Measurements from ENCODE around the gene BLACAT1.

BLACAT1 gene

DNA sequence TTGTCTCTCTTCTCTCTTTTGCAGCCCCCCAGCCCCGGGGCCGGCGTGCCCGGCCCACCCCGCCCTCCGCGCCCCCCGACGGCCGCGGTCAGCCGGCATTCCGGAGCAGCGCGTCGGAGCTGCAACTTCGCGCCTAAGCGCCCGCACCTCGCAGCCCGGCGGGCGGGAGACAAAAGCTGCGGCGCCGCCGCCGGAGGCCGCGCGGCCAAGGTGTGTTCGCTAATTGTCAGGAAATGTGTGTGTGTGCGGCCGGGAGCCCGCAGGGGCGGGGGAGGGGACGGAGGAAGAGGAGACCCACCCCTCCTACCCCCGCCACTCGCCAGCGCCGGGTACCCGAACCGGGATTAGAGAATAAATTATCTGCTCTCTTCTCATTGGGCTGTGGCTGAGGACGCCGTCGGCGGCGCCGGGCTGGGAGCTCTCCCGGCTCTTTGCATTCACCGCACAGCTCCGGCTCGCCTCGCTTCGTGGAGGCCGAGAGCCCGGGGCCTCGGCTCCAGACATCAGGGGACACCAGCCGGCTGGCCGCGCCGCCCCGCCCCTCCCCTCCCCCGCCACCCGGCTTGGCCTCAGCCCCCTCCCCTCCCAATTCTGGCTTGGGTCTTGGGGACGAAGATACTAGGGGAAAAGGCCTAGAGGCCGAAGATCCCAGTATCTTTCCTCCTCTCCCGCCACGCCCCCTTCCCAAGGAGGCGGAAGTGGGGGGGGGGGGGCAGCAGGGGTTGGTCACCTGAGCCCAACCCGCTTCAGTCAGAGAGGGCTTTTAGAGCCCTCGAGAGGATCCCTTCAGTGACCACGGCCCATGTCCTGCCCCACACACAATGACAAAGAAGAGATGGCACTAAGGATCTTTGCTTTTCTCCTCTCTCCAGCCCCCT, 1.3 kb upstream of the BLACAT1 start:
- no peak for DNase-seq (ENCODE audit: low read depth in 1 of 2, low spot score in 1 of 2)

DNA sequence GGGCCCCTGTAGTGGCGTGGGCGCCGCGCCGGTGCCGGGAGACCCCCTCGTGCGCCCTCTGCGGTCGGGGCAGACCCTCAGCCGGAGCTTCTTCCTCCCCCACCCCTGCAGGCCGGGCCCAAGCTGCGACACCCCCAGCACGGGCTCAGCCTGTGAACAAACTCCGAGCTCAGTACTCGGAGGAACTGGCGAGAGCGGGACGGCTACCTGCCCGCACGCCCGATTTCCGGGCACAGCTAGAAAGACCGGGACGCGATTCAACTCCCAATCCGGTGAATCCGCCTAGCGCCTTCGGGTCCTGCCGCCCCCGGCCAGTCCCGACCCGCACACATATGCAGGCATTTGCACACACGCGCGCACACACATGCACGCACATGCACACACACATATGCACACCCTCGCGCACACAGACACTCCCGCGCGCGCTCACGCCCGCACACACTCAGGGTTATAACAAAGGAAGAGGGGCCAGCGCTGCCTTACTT, 580 bp upstream of the BLACAT1 start:
- no peak for DNase-seq (ENCODE audit: low read depth in 1 of 2, low spot score in 1 of 2)

DNA sequence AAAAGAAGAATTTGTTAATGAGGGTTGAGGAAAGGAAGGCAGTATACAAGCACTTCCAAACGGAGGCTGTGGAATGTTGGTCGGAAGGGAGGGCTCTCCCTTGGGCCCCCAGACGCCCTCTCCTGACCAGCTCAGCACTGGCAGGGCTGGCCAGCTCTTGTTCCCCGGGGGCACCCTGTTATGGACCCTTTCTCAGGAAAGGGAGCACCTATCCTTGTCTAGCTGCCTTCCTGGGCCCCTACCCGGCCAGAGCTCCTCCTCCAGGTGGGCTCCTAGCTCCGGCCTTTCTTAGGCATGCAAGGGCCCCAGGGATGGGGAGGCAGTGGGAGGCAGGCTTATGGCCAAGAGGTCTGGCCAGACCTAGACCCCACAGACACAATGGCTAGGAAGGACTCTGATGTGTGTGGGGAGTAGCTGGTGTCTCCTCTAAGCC, 926 bp downstream of the BLACAT1 start:
- DNase-seq (ENCODE audit: low read depth in 1 of 2, low spot score in 1 of 2): no peak

DNA sequence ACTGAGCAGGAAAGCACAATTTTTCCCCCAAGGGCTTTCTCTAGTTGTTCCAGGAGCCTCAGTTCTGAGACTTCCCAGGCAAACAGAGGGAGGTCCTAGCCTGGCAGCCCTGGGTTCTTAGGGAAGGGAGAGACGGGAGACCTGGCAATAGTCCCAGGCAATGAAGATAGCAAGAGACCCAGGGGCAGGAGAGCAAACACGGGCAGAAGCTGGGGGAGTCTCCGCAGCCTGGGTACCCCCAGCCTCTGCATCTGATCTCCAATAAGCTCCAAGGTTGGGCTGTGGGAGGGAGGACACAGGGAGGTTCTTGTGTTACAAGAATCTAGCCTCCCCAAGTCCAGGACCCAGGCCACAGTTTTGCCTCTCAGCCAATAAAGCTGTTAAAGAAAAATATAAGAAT, 2.4 kb downstream of the BLACAT1 start:
- no peak for DNase-seq (ENCODE audit: low read depth in 1 of 2, low spot score in 1 of 2)

DNA sequence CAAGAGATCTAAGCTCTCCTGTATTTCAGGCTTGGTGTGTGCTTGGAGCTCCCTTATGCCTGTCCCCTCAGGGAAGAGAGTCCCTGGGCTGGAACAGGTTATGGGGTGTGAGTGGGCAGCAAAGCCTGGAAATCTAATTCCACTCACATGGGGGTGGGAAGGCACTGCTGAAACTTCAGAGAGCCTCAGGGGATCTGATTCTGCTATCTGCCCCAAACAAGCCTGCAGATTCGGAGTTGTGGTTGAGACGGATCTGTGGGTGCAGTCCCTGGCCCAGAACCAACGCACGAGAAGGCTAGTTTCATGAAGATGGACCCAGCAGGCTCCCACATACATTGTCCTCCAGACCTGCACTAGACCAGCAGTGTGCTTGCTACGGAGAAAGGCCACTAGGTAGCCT, 2.9 kb downstream of the BLACAT1 start:
- DNase-seq (ENCODE audit: low read depth in 1 of 2, low spot score in 1 of 2): no peak

DNA sequence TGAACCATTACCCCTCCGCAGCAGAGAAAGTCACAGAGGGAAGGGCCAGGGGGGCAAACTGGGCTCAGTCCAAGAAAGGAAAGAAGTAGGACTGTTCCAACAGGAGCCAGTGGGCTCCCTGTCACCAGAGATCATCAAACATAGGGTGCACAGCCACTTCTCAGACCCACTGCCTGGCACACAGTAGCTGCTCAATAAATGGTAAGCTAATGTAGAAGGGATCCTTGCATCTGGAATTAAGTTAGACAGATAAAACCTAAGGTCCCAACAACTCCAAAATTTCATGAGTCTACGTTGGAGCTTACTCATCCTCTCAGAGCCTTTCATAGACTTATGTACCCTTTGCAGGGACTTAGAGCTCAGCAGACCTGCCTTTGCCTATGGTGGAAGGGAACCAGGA, 3.5 kb downstream of the BLACAT1 start:
- DNase-seq (ENCODE audit: low read depth in 1 of 2, low spot score in 1 of 2): no peak

DNA sequence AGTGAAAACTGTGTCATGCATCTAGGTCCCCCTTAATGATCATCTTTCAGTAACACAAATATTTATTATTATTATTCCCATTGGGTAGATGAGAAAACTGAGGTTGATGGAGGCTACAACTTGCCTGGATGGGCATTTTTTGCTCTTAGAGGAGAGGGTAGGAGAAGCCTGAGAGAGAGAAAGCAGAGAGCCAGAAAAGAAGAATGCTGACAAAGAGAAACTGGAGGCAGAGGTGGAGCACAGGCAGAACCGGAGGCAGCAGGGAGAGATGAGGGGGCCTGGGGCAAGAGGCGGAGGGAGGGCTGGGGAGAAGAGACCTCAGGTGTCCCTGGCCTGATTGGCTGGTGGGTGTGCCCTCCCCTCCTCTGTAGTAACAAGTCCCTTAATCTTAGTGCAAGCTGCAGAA, 4.1 kb downstream of the BLACAT1 start:
- DNase-seq (ENCODE audit: low read depth in 1 of 2, low spot score in 1 of 2): no peak

DNA sequence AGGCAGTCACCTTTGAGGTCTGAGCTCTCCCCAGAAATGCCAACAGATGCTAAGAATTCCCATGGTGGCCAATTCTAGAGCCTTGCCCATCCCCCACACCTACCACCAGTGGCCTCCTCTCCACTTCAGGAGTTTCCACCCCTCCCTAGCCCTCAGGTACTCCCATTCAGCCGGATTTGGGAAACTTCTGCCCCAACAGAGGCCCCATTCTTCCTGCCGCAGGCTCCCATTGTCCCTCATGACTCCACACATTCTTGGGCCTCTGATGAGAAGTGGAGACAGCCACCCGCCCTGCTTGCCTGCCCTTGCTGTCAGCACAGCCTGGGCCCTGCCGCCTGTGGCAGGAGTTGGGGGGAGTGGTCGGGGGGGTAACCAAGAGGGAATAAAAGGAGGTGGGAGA, 4.6 kb downstream of the BLACAT1 start:
- DNase-seq (ENCODE audit: low read depth in 1 of 2, low spot score in 1 of 2): no peak

DNA sequence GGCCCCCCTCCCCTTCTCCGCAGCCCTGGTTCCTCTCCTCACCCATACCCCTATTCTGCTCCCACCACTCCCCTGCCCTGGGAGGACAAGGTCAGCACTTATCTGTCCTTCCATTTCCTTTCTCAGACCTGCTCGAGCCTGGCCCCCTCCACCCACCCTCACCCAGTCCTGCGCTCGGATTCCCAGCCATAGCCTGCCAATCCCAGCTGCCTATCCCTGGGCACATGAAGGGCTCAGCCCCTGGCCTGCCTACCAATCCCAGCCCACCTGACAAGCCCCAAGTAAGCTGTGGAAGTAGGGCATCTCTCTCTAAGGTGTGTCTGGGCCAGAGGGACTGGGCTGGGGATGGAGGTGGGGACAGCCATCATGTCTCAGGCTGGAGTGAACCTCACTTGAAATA, 5.4 kb downstream of the BLACAT1 start:
- DNase-seq (ENCODE audit: low read depth in 1 of 2, low spot score in 1 of 2): no peak

DNA sequence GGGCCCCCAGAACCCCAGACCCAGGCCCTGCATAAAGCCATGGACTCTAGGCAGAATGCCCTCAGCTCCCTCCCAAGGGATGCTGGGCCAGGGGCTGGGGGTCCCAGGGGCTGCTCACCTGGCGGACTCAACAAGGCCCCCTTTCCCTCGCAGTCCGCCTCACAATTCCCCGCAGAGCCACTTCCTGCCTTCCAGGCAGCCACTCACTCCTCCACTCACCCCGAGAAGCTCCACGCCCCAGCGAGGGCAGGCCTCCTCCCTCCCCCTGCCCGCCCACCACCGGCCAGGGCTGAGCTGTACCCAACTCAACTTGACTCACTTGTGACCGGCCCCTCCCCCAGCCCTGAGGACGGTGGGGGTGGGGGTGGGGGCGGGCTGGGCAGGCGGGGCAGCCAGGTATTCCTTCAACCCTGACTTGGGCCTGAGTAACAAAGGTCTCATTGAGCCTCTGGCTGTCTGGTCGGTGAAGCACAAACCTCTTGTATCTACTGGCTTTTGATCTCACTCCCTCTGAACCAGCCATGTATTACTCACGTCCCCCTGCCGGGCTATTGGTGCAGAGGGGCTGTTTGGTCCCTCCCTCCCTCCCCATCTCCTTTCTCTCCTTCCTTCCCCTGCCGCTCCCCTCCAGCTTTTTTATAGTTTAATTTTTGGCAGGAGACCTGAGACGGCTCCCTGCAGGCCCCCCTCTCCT, 5.9 kb downstream of the BLACAT1 start:
- no peak for DNase-seq (ENCODE audit: low read depth in 1 of 2, low spot score in 1 of 2)

DNA sequence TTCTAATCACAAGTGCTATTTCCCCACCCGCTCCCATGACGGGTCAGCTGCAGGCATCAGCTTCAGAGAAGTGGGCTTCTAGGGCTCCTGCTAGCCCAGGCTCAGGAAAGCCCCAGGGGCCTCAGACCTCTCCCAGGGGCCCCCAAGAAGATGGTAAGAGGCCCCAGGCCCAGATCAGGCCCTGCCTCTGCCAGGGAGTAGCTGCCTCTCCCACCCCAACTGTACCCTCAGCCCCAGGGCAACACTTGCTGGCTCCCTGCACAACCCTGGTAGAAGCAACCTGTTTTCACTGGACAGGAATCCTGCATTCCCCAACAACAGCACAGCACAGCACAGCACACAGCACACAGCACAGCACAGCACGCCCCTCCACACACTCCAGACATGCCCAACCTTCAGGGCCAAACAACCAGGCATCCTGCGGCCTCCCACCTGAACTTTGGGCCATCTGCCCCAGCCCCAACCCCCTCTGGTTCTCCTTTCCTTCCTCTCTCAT, 6.5 kb downstream of the BLACAT1 start:
- DNase-seq (ENCODE audit: low read depth in 1 of 2, low spot score in 1 of 2): no peak

DNA sequence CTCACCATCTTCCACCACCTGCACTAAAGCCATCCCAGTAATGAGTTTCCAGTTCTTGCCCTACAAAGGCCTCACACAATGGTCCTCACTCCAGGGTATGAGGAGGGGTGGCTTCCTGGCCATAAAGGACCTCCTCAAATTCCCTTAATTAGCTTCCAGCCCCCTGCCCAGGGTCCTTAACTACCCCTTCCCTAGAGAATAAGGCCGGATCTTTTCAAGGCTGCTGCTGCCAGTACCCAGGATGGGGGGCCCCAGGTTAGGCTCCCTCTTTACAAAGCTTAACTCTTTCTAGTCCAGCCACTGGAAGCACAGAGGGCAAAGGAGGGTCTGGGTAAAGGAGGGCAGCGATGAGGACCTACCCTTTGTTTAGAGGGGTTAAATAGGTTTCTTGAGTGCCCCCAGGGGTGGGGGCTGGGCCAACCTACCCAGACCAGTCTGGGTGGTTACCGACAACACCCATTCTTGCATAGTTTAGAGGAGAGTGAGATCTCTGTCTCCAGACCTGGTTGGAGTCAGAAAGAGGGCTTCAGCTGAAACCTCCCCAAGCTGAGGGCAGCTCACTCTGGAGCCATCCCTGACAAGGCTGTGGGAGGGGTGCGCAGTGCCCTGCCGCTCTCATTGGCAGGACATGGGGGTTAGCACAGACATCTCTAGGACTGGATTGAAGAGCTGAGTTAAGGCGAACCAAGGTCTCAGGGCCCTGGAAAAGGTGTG, 7.1 kb downstream of the BLACAT1 start:
- no peak for DNase-seq (ENCODE audit: low read depth in 1 of 2, low spot score in 1 of 2)

DNA sequence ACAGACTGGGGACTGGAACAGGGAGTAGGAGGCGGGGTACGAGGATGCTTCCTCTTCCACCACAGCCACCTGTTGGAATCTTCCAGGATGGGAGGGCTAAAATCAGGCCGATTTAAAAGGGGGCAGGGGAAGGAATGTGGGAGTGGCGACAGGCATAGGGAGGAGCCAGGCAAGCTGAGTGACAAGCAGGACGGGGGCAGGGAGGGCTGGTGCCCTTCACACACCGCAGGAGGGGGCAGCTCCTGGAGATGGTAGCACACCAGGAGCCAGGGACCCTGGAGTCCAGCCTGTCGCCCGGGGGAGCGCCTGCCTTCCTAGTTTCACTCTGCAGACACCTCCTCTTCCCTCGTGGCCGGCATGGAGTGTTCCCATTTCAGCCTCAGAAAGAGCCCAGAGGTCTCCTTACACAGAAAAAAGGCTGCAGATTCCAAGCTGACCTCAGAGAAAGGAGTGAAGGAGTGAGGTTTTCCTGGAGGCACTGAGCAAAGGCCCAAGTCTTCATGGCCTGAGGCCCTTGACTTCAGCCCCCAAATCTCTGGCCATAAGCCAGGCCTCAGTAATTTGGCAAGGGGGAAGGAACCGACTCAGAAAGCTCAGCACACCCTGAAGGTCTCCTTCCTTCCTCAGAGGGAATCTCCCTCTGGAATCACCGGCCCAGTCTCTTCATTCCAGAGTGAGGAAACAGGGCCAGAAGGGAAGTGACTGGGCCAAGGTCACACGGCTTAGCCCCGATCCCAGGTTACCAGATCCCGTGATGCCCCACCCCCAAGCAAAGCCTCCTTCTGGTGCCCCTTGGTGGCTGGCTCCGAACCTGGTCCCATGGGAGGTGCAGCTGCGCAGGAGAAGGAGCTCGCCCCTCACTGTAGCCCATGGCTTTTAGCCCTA, 8.1 kb downstream of the BLACAT1 start:
- no peak for DNase-seq (ENCODE audit: low read depth in 1 of 2, low spot score in 1 of 2)

DNA sequence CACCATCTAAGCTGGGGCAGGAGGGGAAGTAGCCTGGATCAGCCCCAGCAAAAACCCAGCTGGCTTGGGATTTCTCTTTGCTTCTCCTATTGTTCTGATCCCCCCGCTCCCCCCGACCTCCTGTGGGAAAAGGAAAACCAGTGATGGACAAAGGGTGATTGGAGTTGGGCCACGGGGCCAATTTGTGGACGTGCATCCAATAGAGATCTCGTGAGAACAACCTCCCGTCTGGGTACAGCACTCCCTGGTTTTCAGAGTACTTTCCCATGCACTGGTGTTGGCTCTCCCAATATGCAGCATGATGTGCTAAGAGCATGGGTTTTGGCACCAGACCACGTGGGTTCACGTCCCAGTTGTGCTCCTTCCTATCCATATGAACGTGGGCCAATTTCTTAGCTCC, 9.0 kb downstream of the BLACAT1 start:
- DNase-seq (ENCODE audit: low read depth in 1 of 2, low spot score in 1 of 2): no peak

DNA sequence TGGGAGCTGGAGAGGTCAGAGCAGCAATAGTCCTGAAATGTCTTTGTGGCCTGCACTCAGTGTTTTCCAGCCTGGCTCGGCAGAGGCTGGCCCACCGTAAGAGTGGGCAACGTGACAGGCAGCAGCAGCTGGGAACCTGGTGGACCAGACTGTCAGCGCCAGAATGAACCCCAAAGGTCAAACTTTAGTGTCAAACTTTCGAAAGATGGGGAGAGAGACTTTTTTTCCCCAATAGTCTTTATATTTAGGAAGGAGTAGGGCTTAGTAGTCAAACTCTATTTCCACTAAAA, 10.3 kb downstream of the BLACAT1 start:
- no peak for DNase-seq (ENCODE audit: low read depth in 1 of 2, low spot score in 1 of 2)

DNA sequence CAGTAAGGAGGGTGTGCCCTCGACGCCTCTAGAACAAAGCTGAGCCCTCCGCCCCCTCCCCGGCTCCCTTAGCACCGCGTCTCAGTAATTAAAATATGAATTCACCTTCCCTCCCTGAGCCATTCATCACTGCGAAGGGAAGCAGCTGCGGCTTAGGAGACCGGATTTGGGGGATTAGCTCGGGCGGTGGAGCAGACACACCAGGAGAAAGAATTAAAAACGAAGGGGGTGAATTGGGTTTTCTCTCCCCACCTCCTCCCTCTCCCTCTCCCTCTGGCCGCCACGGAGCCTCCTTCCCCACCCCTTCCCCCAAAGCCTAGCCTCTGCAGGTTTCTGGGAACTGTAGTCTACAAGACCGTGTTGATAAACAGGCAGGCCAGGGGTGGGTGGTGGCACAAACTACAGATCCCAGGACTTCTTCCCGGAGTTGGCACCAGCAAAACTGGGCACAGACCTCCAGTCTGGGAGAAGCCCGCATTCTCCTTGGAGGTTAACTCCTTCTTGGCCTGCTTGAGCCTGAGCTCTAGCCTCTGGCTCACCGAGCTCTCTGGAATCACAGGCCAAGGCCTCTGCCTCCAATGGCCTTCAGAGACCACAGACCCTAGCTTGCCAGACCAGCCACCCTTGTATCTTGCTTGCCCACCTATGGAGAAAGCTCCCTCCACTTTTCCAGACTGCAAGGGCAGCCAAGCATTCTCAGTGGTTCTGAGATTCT, 10.8 kb downstream of the BLACAT1 start:
- DNase-seq (ENCODE audit: low read depth in 1 of 2, low spot score in 1 of 2): no peak

DNA sequence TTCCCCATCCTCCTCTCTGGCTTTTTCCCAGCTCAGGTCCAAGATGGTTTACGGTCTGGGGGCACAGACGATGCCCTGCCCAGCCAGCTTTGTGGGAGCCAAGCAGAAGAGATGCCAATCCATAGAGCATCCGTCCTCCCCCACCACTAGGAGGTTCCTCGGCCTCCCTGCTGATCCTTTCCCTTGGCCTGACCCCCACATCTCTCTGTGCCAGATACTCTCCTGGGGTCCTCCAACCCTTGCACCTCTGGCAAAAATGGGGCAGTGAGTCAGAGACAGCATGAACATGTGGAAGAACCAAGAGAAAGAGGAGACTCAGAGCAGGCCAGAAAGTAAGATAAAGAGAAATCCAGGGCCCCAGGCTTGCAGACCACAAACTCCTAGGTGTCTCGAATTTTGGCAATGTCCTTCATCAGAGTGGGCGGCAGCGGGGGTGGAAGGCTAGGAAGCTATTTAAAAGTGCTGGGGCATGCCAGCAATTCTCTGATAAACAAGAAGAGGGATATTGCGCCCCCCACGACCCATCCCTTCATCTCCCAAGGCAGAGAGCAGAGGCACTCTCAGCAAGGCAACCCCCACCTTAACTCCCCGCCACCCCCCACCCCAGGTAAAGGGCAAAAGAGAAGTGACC, 11.4 kb downstream of the BLACAT1 start:
- no peak for DNase-seq (ENCODE audit: low read depth in 1 of 2, low spot score in 1 of 2)

DNA sequence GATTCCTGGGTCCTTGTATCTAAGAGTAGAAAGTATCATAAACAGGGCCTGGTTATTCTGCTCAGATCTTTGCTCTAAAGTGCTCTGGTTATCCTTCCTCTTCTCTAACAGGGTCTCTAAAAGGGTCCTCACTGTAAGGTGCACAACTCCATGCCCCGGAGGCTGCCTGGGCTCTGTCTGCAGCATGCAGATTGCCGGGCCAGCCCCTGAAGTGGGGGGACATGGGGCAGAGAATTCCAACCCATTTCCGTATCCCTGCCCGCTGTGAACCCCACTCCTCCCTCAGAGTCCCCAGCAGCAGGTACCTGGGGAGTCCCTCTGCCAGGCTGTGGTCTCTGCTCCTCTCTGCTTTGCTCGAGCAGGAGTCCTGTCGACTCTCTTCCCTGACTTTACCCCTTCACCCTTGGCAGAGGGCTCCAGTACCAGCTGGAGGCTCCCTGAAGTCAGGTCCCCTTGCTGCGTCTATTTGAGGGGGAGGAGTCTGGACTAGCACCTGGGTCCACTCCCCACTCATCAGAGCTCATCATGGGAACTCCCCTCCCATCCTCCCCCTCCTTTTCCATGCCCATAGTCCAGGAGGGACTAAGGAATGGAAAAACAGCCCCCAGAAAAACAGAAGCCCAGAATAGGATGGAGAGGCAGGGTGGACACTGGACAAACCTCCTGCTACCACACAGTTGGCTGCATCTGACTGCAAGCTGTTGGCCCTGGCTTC, 12.1 kb downstream of the BLACAT1 start:
- no peak for DNase-seq (ENCODE audit: low read depth in 1 of 2, low spot score in 1 of 2)

DNA sequence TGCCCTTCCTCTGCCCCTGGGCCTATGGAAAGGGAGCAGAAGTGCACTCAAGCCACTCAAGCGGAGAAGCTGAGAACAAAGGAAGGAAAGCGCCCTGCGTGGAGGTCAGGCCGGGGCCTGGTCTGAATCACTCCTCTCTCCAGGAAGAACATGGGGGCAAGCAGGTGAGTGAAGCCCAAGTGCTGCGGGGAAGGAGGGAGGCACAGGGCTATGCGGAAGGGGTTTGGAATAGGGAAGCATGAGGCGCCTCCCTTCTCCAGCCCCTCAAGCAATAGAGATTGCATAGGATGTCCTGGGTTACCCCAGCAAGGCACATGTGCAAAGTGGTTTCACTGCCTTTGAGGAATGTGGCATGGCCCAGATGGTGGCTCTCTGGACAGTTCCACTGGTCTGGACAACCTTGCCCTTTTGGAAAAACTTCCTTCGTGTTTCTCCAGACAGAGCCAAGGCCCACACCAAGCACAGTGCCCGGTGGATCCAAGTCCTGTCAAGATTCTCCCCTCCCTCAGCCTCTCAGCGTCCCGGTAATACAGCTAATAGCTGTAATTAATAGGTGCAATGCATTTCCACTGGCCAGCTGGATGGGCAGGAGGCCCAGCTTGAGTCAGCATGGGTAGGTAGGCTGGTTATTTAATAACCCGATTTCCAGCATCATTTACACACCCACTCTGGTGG, 13.7 kb downstream of the BLACAT1 start:
- no peak for DNase-seq (ENCODE audit: low read depth in 1 of 2, low spot score in 1 of 2)
